ENCODE data around the gene TRAPPC12. TPM values are rescaled to one million over a fixed set of nuclear protein-coding genes. Genes with fewer than 3 reads are reported as not detected.
"Not testable (repeated sequence)": the region's sequence is repeated elsewhere in the genome, so short reads cannot be mapped to it uniquely, and the experiment has no call there.

Gene TRAPPC12
- total RNA-seq, 2 experiments from 2014 or later, result 66.4 to 66.6 TPM

- ChIA-PET POLR2A (no interaction called here), CTCF (no interaction called here)
Measured at GRCh38 chr2:3365219-3365618, 14.3 kb upstream of the TRAPPC12 start.

GRCh38 chr2:3368261-3368722 is 11.2 kb upstream of the TRAPPC12 start:
- CTCF ChIA-PET, result no interaction called here
- POLR2A ChIA-PET, result no interaction called here

- CTCF ChIA-PET, POLR2A ChIA-PET: not testable (repeated sequence)
Measured at GRCh38 chr2:3369340-3370181, 9.9 kb upstream of the TRAPPC12 start.

GRCh38 chr2:3376821-3377220 is 2.7 kb upstream of the TRAPPC12 start:
- ChIA-PET POLR2A (interaction anchor here (1.6 to 1.9 kb wide), 2 partner anchors 154 to 181 kb away, joined by 6 to 8 read pairs; partner anchors contain the start of gene RNASEH1), CTCF (no interaction called here)

GRCh38 chr2:3377279-3377611 is 2.2 kb upstream of the TRAPPC12 start:
- CTCF ChIA-PET, result no interaction called here
- POLR2A ChIA-PET, result interaction anchor here (0.6 to 1.9 kb wide), 3 partner anchors 154 to 274 kb away, joined by 3 to 8 read pairs (median 6); partner anchors contain the start of gene RNASEH1

GRCh38 chr2:3377612-3378432 is 1.7 kb upstream of the TRAPPC12 start, which contains the start of gene EIPR1:
Gene EIPR1, minus strand, starts transcription at chr2:3377818. Its CDS starts 129 bp downstream, at chr2:3377689.
- ChIA-PET POLR2A (interaction anchor here (0.6 to 1.9 kb wide), 4 partner anchors 155 to 274 kb away, joined by 3 to 8 read pairs (median 4); partner anchors contain the start of gene RNASEH1), CTCF (interaction anchor here (2.0 kb wide), 1 partner anchor 155 kb away, joined by 4 read pairs; no protein-coding TSS in a partner anchor)

- POLR2A ChIA-PET, result interaction anchor here (1.0 to 1.4 kb wide), 3 partner anchors 13 to 179 kb away, joined by 3 to 4 read pairs (median 3); partner anchors contain the start of gene RNASEH1
- CTCF ChIA-PET, result interaction anchor here (0.7 to 2.0 kb wide), 4 partner anchors 145 to 825 kb away, joined by 3 to 4 read pairs (median 4); no protein-coding TSS in a partner anchor
Measured at GRCh38 chr2:3379339-3379646, 201 bp upstream of the TRAPPC12 start.

GRCh38 chr2:3386448-3386958 is 7.0 kb downstream of the TRAPPC12 start:
- CTCF ChIA-PET, result no interaction called here
- POLR2A ChIA-PET, result no interaction called here

- CTCF ChIA-PET, result no interaction called here
- POLR2A ChIA-PET, result no interaction called here
Measured at GRCh38 chr2:3387011-3387410, 7.5 kb downstream of the TRAPPC12 start.

- CTCF ChIA-PET, result no interaction called here
- POLR2A ChIA-PET, result no interaction called here
Measured at GRCh38 chr2:3387644-3388411, 8.3 kb downstream of the TRAPPC12 start.

GRCh38 chr2:3388412-3388738 is 8.9 kb downstream of the TRAPPC12 start:
- ChIA-PET CTCF (no interaction called here), POLR2A (no interaction called here)

GRCh38 chr2:3389193-3389592 is 9.7 kb downstream of the TRAPPC12 start:
- ChIA-PET POLR2A (no interaction called here), CTCF (no interaction called here)

- POLR2A ChIA-PET, result no interaction called here
Measured at GRCh38 chr2:3390041-3390440, 10.5 kb downstream of the TRAPPC12 start.

GRCh38 chr2:3392216-3392615 is 12.7 kb downstream of the TRAPPC12 start:
- POLR2A ChIA-PET, result interaction anchor here (1.0 kb wide), 1 partner anchor 13 kb away, joined by 3 read pairs; the partner anchor contains the start of gene TRAPPC12
- CTCF ChIA-PET, result no interaction called here

More at GRCh38 chr2:3390041-3390440, 10.5 kb downstream of the TRAPPC12 start:
- CTCF ChIA-PET, result no interaction called here

- ChIA-PET CTCF (no interaction called here), POLR2A (interaction anchor here (0.6 kb wide), 1 partner anchor 776 kb away, joined by 3 read pairs; no protein-coding TSS in a partner anchor)
Measured at GRCh38 chr2:3396920-3397559, 17.5 kb downstream of the TRAPPC12 start.

- ChIA-PET CTCF (no interaction called here), POLR2A (no interaction called here)
Measured at GRCh38 chr2:3398857-3399256, 19.4 kb downstream of the TRAPPC12 start.

GRCh38 chr2:3399381-3399780 is 19.9 kb downstream of the TRAPPC12 start:
- ChIA-PET CTCF (no interaction called here), POLR2A (no interaction called here)

GRCh38 chr2:3399829-3400228 is 20.3 kb downstream of the TRAPPC12 start:
- CTCF ChIA-PET, result no interaction called here
- POLR2A ChIA-PET, result no interaction called here

All from activated CD8-positive, alpha-beta memory T cell treated with anti-CD3 and anti-CD28 coated beads for 36 hours (primary cell).